K562 (cell line): ENCODE data around the gene SYCP2. TPM values are rescaled to one million over a fixed set of nuclear protein-coding genes. Genes with fewer than 3 reads are reported as not detected.

Experiments used
- ATAC-seq: fragments of 200-7000 bp; cut with Tn5 transposase; 3 replicates; pipeline ENCODE4 v1.9.1; 2020; ENCODE audit warnings: moderate library complexity
- BruUV-seq: library from RNA; stranded (reverse); fragments of 400-500 nt; replicated peaks from 2 replicates; lab custom pipeline; 2021; lab: Mats Ljungman, UMichigan
- CTCF ChIA-PET: fragments of 300-600 bp; formaldehyde crosslinking; extraction: SDS; loops from one replicate; lab custom pipeline; 2021; ENCODE audit warnings: low intra/inter-chr PET ratio; lab: Yijun Ruan, JAX
- POLR2A ChIA-PET: fragments of 300-600, 350-650 bp; sonication (Branson Sonifier 250); formaldehyde crosslinking; extraction: SDS; loops from one replicate; lab custom pipeline; 2021; ENCODE audit warnings: antibody characterized with exemption, inconsistent platforms; lab: Yijun Ruan, JAX
- DNase-seq, 4 experiments: peaks; one replicate each; pipeline versions ENCODE4 v3.0.0 to v3.0.0-alpha.2; 2011 to 2018; ENCODE audit warnings: low spot score in 3 of 4, mixed read lengths in 3 of 4; ENCODE audit errors: extremely low read depth in 1 of 4
- FAIRE-seq: peaks from 2 replicates; lab custom pipeline; 2011; peaks lifted over from hg19 to GRCh38; lab: Jason Lieb, UNC
- H2AFZ ChIP-seq: 2 replicates; pipeline ENCODE4 v1.6.0; 2011; ENCODE audit warnings: low read depth, low read length, control low read depth, inconsistent platforms
- H3K27ac ChIP-seq: fragments of 200-600 bp; 3 replicates; pipeline ENCODE4 v1.8.0; 2011; ENCODE audit warnings: low read depth, mild to moderate bottlenecking, control low read depth, inconsistent platforms, low read length, moderate library complexity, mixed read lengths; ENCODE audit errors: extremely low read depth
- H3K27me3 ChIP-seq, 2 experiments: fragments of 300-600 bp in 1 of 2; 2 replicates in 1 of 2; 3 replicates in 1 of 2; pipeline versions ENCODE4 v1.6.0 to v1.8.0; 2011; ENCODE audit warnings: inconsistent platforms in 2 of 2, low read length in 2 of 2, mild to moderate bottlenecking in 1 of 2, mixed read lengths in 1 of 2, moderate library complexity in 1 of 2; ENCODE audit not compliant: control insufficient read depth in 2 of 2, insufficient read depth in 2 of 2
- H3K36me3 ChIP-seq: fragments of 300-600 bp; 3 replicates; pipeline ENCODE4 v1.8.0; 2011; ENCODE audit warnings: mild to moderate bottlenecking, low read length, inconsistent platforms; ENCODE audit not compliant: control insufficient read depth, insufficient read depth
- H3K4me1 ChIP-seq, 2 experiments: fragments of 200-600 bp in 1 of 2; replicated peaks in 1 of 2; 2 replicates in 1 of 2; 3 replicates in 1 of 2; pipeline versions ENCODE4 v1.5.1 to v1.8.0; 2011; ENCODE audit warnings: inconsistent platforms in 2 of 2, low read length in 2 of 2, mild to moderate bottlenecking in 1 of 2, mixed read lengths in 1 of 2, moderate library complexity in 1 of 2; ENCODE audit not compliant: control insufficient read depth in 2 of 2, insufficient read depth in 2 of 2
- H3K4me2 ChIP-seq: 2 replicates; pipeline ENCODE4 v1.6.1; 2011; ENCODE audit warnings: low read length, control low read depth, inconsistent platforms, mixed read lengths; ENCODE audit not compliant: insufficient read depth
- H3K4me3 ChIP-seq: fragments of 200-600 bp; sonication (generic), shearing (Covaris generic); 2 replicates; pipeline ENCODE4 v1.5.1; 2016; ENCODE audit warnings: control low read depth, inconsistent platforms
- H3K79me2 ChIP-seq: fragments of 200-600 bp; 3 replicates; pipeline ENCODE4 v1.8.0; 2011; ENCODE audit warnings: low read length, inconsistent platforms; ENCODE audit not compliant: control insufficient read depth, insufficient read depth
- H3K9ac ChIP-seq, 2 experiments: 2 replicates each; pipeline versions ENCODE4 v1.6.0 to v1.6.1; 2011; ENCODE audit warnings: low read depth in 2 of 2, low read length in 2 of 2, control low read depth in 1 of 2, inconsistent platforms in 1 of 2, mild to moderate bottlenecking in 1 of 2, mixed read lengths in 1 of 2; ENCODE audit not compliant: insufficient read depth in 1 of 2
- H3K9me1 ChIP-seq: one replicate; pipeline ENCODE4 v1.6.0; 2011; ENCODE audit warnings: inconsistent platforms, mild to moderate bottlenecking, low read length, moderate library complexity; ENCODE audit not compliant: control insufficient read depth, insufficient read depth
- H3K9me3 ChIP-seq: replicated peaks from 2 replicates; pipeline ENCODE4 v1.5.1; 2011; ENCODE audit warnings: low read depth, low read length, inconsistent platforms; ENCODE audit not compliant: control insufficient read depth, insufficient read depth
- H4K20me1 ChIP-seq: replicated peaks from 2 replicates; pipeline ENCODE4 v1.6.1; 2011; ENCODE audit warnings: low read length, inconsistent platforms, mixed read lengths; ENCODE audit not compliant: control insufficient read depth, insufficient read depth
- CUX1 ChIP-seq: fragments of 200-800 bp; sonication (Bioruptor generic); IDR thresholded peaks from 2 replicates; pipeline ENCODE4 v1.6.1; 2016; ENCODE audit warnings: missing genetic modification characterization, missing compliant biosample characterization
- ETV1 ChIP-seq: fragments of 450-650 bp; conservative IDR thresholded peaks from 2 replicates; pipeline ENCODE4 v1.6.1; 2016; ENCODE audit warnings: missing genetic modification characterization, control low read depth, low read depth, missing compliant biosample characterization
- ZNF134 ChIP-seq: fragments of 250-450 bp; sonication (Bioruptor Pico); conservative IDR thresholded peaks from 2 replicates; pipeline ENCODE4 v1.4.0; 2020
- WGBS: fragments of 100-300 bp; shearing (Covaris generic); methylation state at CpG from one replicate; pipeline ENCODE4 v1.1.6; 2016; ENCODE audit warnings: low coverage, mixed read lengths; ENCODE audit not compliant: insufficient coverage; ENCODE audit errors: missing lambda C conversion rate; 5-methylcytosine and 5-hydroxymethylcytosine counted together
- in situ Hi-C: fragments of 300-500 bp; cut with MboI; formaldehyde crosslinking; loops from 4 replicates; pipeline ENCODE4 v1.15.0; 2018; ENCODE audit warnings: inconsistent platforms, mixed read lengths
- intact Hi-C: fragments of 100-400 bp; cut with micrococcal nuclease; formaldehyde crosslinking; loops from 2 replicates; pipeline ENCODE4 v1.14.2; 2022
- polyA plus RNA-seq, 8 experiments: library from polyadenylated mRNA; depleted of rRNA in 4 of 8; stranded (reverse) in 5 of 8; unstranded in 3 of 8; fragments of >200 nt; fragmentation: Nextera tagmentation in 2 of 8; fragmentation: Illumina TruSeq in 1 of 8; extraction: Ambion mirVana in 2 of 8; extraction: Trizol in 1 of 8; gene quantifications; 2 replicates each; pipeline versions ENCODE4 v1.2.1 to v1.2.3, GENCODE V29; 2011 to 2014; ENCODE audit warnings: inconsistent platforms in 1 of 8, missing spikeins in 1 of 8
- total RNA-seq, 7 experiments: library from RNA; depleted of rRNA in 6 of 7; stranded (reverse); fragments of >200 nt in 6 of 7; fragmentation: Illumina TruSeq in 2 of 7; extraction: Trizol in 2 of 7; gene quantifications; 2 replicates each; pipeline versions ENCODE4 v1.2.1 to v1.2.3, GENCODE V29; 2011 to 2021; ENCODE audit warnings: low replicate concordance in 1 of 7

SYCP2 gene
- total and polyA plus RNA-seq, 9 of the 15 experiments (the other 6 are each of a cell fraction or from before 2014, with no cell fraction given): 0.24 to 1.6 (median 0.67) TPM

- ChIA-PET POLR2A (interaction anchor here (1.1 kb wide), 1 partner anchor 14 kb away, joined by 6 read pairs; no protein-coding TSS in a partner anchor), CTCF (no interaction called here)
- peak; percentile 63; the same call in 1 of the 2 replicates for TF ChIP-seq ZNF134 (CRISPR knock-in tag)
- no peak for TF ChIP-seq ETV1 (tag)
- TF ChIP-seq CUX1 (CRISPR knock-in tag): no peak
- FAIRE-seq (no peak), DNase-seq (no peak), ATAC-seq (no peak)
- intact Hi-C loops (no loop called here), in situ Hi-C loops (loop anchor here (10.0 kb wide), 1 partner anchor 1961 kb away; no protein-coding TSS in a partner anchor)
- BruUV-seq: no TSS peak
- H3K27ac ChIP-seq: no peak overlapping the region
- no peak overlapping the region for H3K9ac ChIP-seq
- WGBS: 2% methylated on average over 8 of the region's 8 CpGs
- no peaks in the 10 kb centered on the region for H3K9me1 ChIP-seq
- H2AFZ ChIP-seq: no peak overlapping the region
- no peak overlapping the region for H3K4me3 ChIP-seq
- no peaks in the 10 kb centered on the region for H3K4me1 ChIP-seq
- H3K4me2 ChIP-seq: no peak overlapping the region
- no peaks in the 10 kb centered on the region for H3K9me3 ChIP-seq
- H3K36me3 ChIP-seq: no peaks in the 10 kb centered on the region
- peaks cover 0 to 26% of the 10 kb centered on the region in 2 experiments; a peak in 1 of 5 replicates for H3K27me3 ChIP-seq
- H4K20me1 ChIP-seq: no peaks in the 10 kb centered on the region; the same call in 1 of the 2 replicates
- no peaks in the 10 kb centered on the region for H3K79me2 ChIP-seq
Measured at GRCh38 chr20:59823491-59824259, 109.8 kb downstream of the SYCP2 start.
